ENCODE measurements around the gene TMA16. TPM values are rescaled to one million over a fixed set of nuclear protein-coding genes. Genes with fewer than 3 reads are reported as not detected.

The TMA16 gene
- total and polyA plus RNA-seq, 2 of the 13 experiments (the other 11 are each of a cell fraction or from before 2014, with no cell fraction given): 8.1 to 52.5 TPM

GRCh38 chr4:163566257-163566796, 71.8 kb downstream of the TMA16 start (continued):
- TF ChIP-seq ZNF687 (CRISPR knock-in tag; IDR thresholded peaks at IDR 0.05) (no peak), CENPBD1 (CRISPR knock-in tag; IDR thresholded peaks at IDR 0.05; ENCODE audit: borderline replicate concordance, low read depth) (no peak), ZNF644 (CRISPR knock-in tag; IDR thresholded peaks at IDR 0.05; ENCODE audit: low read depth) (peak; percentile 49; the same call in 1 of the 2 replicates), FOXA1 (IDR thresholded peaks at IDR 0.05) (no peak), FOXA1 (CRISPR knock-in tag; IDR thresholded peaks at IDR 0.05) (no peak), WIZ (CRISPR knock-in tag; IDR thresholded peaks at IDR 0.05) (no peak)

DNA sequence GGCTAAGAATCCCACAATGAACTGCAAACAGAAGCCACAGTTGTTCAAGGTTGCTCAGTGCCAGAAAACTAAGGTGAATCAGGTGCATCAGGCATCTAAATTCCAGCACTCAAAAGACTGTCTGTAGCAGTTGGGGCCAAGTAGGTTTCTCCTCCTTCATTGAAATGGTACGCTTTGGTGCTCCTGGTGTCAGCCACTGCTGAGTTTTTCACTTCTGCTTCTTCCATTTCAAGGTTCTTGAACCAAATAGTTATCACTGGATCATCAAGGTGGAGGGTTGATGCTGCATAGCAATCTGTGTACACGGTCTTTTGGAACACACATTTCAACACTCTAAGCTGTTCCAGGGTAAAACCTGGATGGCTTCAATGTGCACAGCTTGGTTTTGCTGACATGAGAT, 74.4 kb downstream of the TMA16 start:
- intact Hi-C loops (cut with micrococcal nuclease; ENCODE audit: unreplicated experiment): no loop called here
- Histone ChIP-seq H3K9ac (ENCODE audit: insufficient read depth, low read depth, low read length) (no peak overlapping the region), H3K4me2 (ENCODE audit: low read depth, low read length) (no peak overlapping the region), H3K4me3 (replicated peaks in 1 of 3; ENCODE audit: insufficient read depth in 1 of 3, low read depth in 2 of 3, low read length in 3 of 3) (no peak overlapping the region), H3K4me1 (ENCODE audit: insufficient read depth, low read length) (peaks cover 18% of the 10 kb centered on the region), H3K36me3 (replicated peaks in 1 of 2; ENCODE audit: control insufficient read depth in 1 of 2, insufficient read depth in 2 of 2, low read length in 2 of 2) (no peaks in the 10 kb centered on the region), H3K27me3 (ENCODE audit: control insufficient read depth in 1 of 2, insufficient read depth in 2 of 2, low read length in 2 of 2) (no peaks in the 10 kb centered on the region), H3K79me2 (ENCODE audit: insufficient read depth, low read length) (no peaks in the 10 kb centered on the region), H3K9me3 (ENCODE audit: low read length) (no peaks in the 10 kb centered on the region), H2AFZ (ENCODE audit: low read length) (no peak overlapping the region), H4K20me1 (ENCODE audit: insufficient read depth, low read length) (no peaks in the 10 kb centered on the region), H3K27ac (ENCODE audit: extremely low read length, insufficient read depth, low read length) (no peak overlapping the region)
- BruUV-seq (replicated peaks): no TSS peak
- in situ Hi-C loops (cut with HindIII; ENCODE audit: extremely low pct_ligation_motif_present, low pct_unique_long_range_greater_than_20kb): loop anchor here (25.0 kb wide), 1 partner anchor 1168 kb away; no protein-coding TSS in a partner anchor
- no peak for ATAC-seq
- FAIRE-seq: no peak
- DNase-seq (ENCODE audit: low spot score): no peak
- WGBS (ENCODE audit: low lambda C conversion rate): 56% methylated on average over 2 of the region's 2 CpGs
- ChIA-PET POLR2A (no interaction called here), CTCF (ENCODE audit: low intra/inter-chr PET ratio, low total read pairs) (no interaction called here)
- no peak for TF ChIP-seq ONECUT2 (CRISPR knock-in tag; IDR thresholded peaks at IDR 0.05)
- TF ChIP-seq DMAP1 (CRISPR knock-in tag; IDR thresholded peaks at IDR 0.05): no peak
- TF ChIP-seq FOSL2 (CRISPR knock-in tag; IDR thresholded peaks at IDR 0.05): no peak
- TF ChIP-seq, protein P1, sequence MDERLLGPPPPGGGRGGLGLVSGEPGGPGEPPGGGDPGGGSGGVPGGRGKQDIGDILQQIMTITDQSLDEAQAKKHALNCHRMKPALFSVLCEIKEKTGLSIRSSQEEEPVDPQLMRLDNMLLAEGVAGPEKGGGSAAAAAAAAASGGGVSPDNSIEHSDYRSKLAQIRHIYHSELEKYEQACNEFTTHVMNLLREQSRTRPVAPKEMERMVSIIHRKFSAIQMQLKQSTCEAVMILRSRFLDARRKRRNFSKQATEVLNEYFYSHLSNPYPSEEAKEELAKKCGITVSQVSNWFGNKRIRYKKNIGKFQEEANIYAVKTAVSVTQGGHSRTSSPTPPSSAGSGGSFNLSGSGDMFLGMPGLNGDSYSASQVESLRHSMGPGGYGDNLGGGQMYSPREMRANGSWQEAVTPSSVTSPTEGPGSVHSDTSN (CRISPR knock-in tag; IDR thresholded peaks at IDR 0.05): no peak
- no peak for TF ChIP-seq KLF12 (CRISPR knock-in tag; IDR thresholded peaks at IDR 0.05; ENCODE audit: borderline replicate concordance)
- TF ChIP-seq KLF15 (CRISPR knock-in tag; IDR thresholded peaks at IDR 0.05; ENCODE audit: borderline replicate concordance): no peak
- TF ChIP-seq TBX2 (CRISPR knock-in tag; IDR thresholded peaks at IDR 0.05; ENCODE audit: borderline replicate concordance): no peak
- TF ChIP-seq RBM39 (IDR thresholded peaks at IDR 0.05; ENCODE audit: low read depth, low read length, poor library complexity, severe bottlenecking): no peak
- no peak for TF ChIP-seq SNAPC2 (CRISPR knock-in tag; IDR thresholded peaks at IDR 0.05)

All from HepG2 (cell line).